Hematopoietic multipotent progenitor cell treated with erythropoietin and hydrocortisone succinate and interleukin-3 and kit ligand, for 15 days (in vitro differentiated cells): ENCODE results near the gene PSAP.

Source experiments
- DNase-seq: peaks from one replicate; pipeline ENCODE4 v3.0.0-alpha.2; 2015; ENCODE audit warnings: low spot score

PSAP gene

GRCh38 chr10:71825217-71825616 is 25.8 kb downstream of the PSAP start:
- DNase-seq, result no peak

- DNase-seq, result no peak
Measured at GRCh38 chr10:71824333-71824732, 26.7 kb downstream of the PSAP start.

GRCh38 chr10:71823356-71823755 is 27.7 kb downstream of the PSAP start:
- DNase-seq, result no peak

GRCh38 chr10:71821909-71822763 is 28.9 kb downstream of the PSAP start:
- DNase-seq, result no peak

GRCh38 chr10:71820966-71821365 is 30.1 kb downstream of the PSAP start:
- DNase-seq, result no peak

GRCh38 chr10:71819985-71820384 is 31.1 kb downstream of the PSAP start:
- no peak for DNase-seq

GRCh38 chr10:71819441-71819861 is 31.6 kb downstream of the PSAP start:
- DNase-seq, result no peak

- DNase-seq, result no peak
Measured at GRCh38 chr10:71818674-71819260, 32.3 kb downstream of the PSAP start.

GRCh38 chr10:71817831-71818655 is 33.0 kb downstream of the PSAP start:
- DNase-seq, result no peak

GRCh38 chr10:71816936-71817618 is 34.0 kb downstream of the PSAP start:
- DNase-seq, result no peak

- no peak for DNase-seq
Measured at GRCh38 chr10:71816421-71816851, 34.6 kb downstream of the PSAP start.

- no peak for DNase-seq
Measured at GRCh38 chr10:71815515-71816130, 35.4 kb downstream of the PSAP start.

- no peak for DNase-seq
Measured at GRCh38 chr10:71814922-71815411, 36.1 kb downstream of the PSAP start.

- DNase-seq, result no peak
Measured at GRCh38 chr10:71812913-71813590, 38.0 kb downstream of the PSAP start.

GRCh38 chr10:71812016-71812912 is 38.8 kb downstream of the PSAP start:
- peak; percentile 78 for DNase-seq

GRCh38 chr10:71811351-71811750 is 39.7 kb downstream of the PSAP start:
- no peak for DNase-seq

GRCh38 chr10:71810048-71810750 is 40.9 kb downstream of the PSAP start:
- no peak for DNase-seq

- no peak for DNase-seq
Measured at GRCh38 chr10:71809628-71810027, 41.4 kb downstream of the PSAP start.
